GM12878 (cell line): ENCODE data around the gene TMC4.

Experiments used
- ATF3 ChIP-seq: IDR thresholded peaks from 2 replicates; pipeline ENCODE4 v1.6.1; 2011; ENCODE audit warnings: low read depth, mild to moderate bottlenecking, low read length, moderate library complexity, borderline replicate concordance; ENCODE audit errors: extremely low read depth
- CBFB ChIP-seq: IDR thresholded peaks from 2 replicates; pipeline ENCODE4 v1.6.1; 2016; ENCODE audit warnings: antibody characterized with exemption, low read depth
- CTCF ChIP-seq, 3 experiments: IDR thresholded peaks in 2 of 3; conservative IDR thresholded peaks in 1 of 3; 2 replicates each; pipeline ENCODE4 v1.5.1; 2011; ENCODE audit warnings: low read depth in 3 of 3, low read length in 3 of 3, mild to moderate bottlenecking in 3 of 3, control low read depth in 2 of 3, moderate library complexity in 2 of 3, inconsistent platforms in 1 of 3, mixed read lengths in 1 of 3; ENCODE audit not compliant: control insufficient read depth in 2 of 3, insufficient read depth in 1 of 3; ENCODE audit errors: extremely low read depth in 1 of 3
- NFYB ChIP-seq: IDR thresholded peaks from 2 replicates; pipeline ENCODE4 v1.6.1; 2011; ENCODE audit warnings: low read depth, mild to moderate bottlenecking, low read length, improper control_type of control experiment, moderate library complexity; ENCODE audit not compliant: insufficient read depth
- POLR2A ChIP-seq: IDR thresholded peaks from 2 replicates; pipeline ENCODE4 v1.6.1; 2011; ENCODE audit warnings: low read depth, mild to moderate bottlenecking, low read length
- POLR2AphosphoS5 ChIP-seq: IDR thresholded peaks from 2 replicates; pipeline ENCODE4 v1.6.1; 2011; ENCODE audit warnings: mild to moderate bottlenecking, low read length, inconsistent platforms

GRCh38 chr19:54186351-54186750, 13.4 kb upstream of the TMC4 start:
- TF ChIP-seq NFYB (no peak), CTCF (IDR thresholded peaks at IDR 0.05 in 2 of 3, conservative IDR thresholded peaks at IDR 0.05 in 1 of 3; ENCODE audit: control insufficient read depth in 2 of 3, extremely low read depth in 1 of 3, insufficient read depth in 1 of 3, low read depth in 3 of 3, low read length in 3 of 3) (no peak), POLR2A (no peak), POLR2AphosphoS5 (no peak), ATF3 (no peak), CBFB (no peak)
